ENCODE results near the gene RAB13. TPM values are rescaled to one million over a fixed set of nuclear protein-coding genes. Genes with fewer than 3 reads are reported as not detected.
A peak's percentile ranks its signal among the peaks of the same experiment; 100 is the strongest.

The RAB13 gene
- total and polyA plus RNA-seq, 2 of the 13 experiments (the other 11 are each of a cell fraction or from before 2014, with no cell fraction given): 15.9 to 24.7 TPM

- TF ChIP-seq ZNF101 (CRISPR knock-in tag; IDR thresholded peaks at IDR 0.05; ENCODE audit: borderline replicate concordance, low read depth) (no peak), ZNF629 (CRISPR knock-in tag; conservative IDR thresholded peaks at IDR 0.05) (no peak), GMEB2 (CRISPR knock-in tag; IDR thresholded peaks at IDR 0.05; ENCODE audit: low read depth) (no peak), ZNF761 (CRISPR knock-in tag; conservative IDR thresholded peaks at IDR 0.05) (peak; percentile 98), ZBTB40 (IDR thresholded peaks at IDR 0.05) (no peak), ZBTB40 (CRISPR knock-in tag; IDR thresholded peaks at IDR 0.05) (peak; percentile 83), ZNF792 (CRISPR knock-in tag; IDR thresholded peaks at IDR 0.05) (peak; percentile 93), ATF7-NPFF (CRISPR knock-in tag; IDR thresholded peaks at IDR 0.05; ENCODE audit: low read depth) (peak; percentile 72), ZNF576 (CRISPR knock-in tag; IDR thresholded peaks at IDR 0.05) (no peak), ZBTB33 (CRISPR knock-in tag; IDR thresholded peaks at IDR 0.05) (no peak), ARNTL (CRISPR knock-in tag; IDR thresholded peaks at IDR 0.05) (peak; percentile 94), SMAD3 (CRISPR knock-in tag; IDR thresholded peaks at IDR 0.05) (peak; percentile 75), HMG20A (CRISPR knock-in tag; IDR thresholded peaks at IDR 0.05; ENCODE audit: borderline replicate concordance) (no peak), ESRRA (CRISPR knock-in tag; IDR thresholded peaks at IDR 0.05; ENCODE audit: low read depth) (no peak), TBX3 (IDR thresholded peaks at IDR 0.05; ENCODE audit: borderline replicate concordance) (peak; percentile 6; the same call in 1 of the 2 replicates), KAT2B (IDR thresholded peaks at IDR 0.05; ENCODE audit: borderline replicate concordance, low read depth, low read length) (no peak), DR1 (CRISPR knock-in tag; IDR thresholded peaks at IDR 0.05) (peak; percentile 72)
Observed at GRCh38 chr1:153967107-153967999, 18.8 kb downstream of the RAB13 start, which contains the start of gene CREB3L4 (continued).
